Measurements from ENCODE around the gene PTPRM. TPM values are rescaled to one million over a fixed set of nuclear protein-coding genes. Genes with fewer than 3 reads are reported as not detected.

The PTPRM gene
- total RNA-seq, 1 experiment from 2014 or later = 100.0 TPM

DNA sequence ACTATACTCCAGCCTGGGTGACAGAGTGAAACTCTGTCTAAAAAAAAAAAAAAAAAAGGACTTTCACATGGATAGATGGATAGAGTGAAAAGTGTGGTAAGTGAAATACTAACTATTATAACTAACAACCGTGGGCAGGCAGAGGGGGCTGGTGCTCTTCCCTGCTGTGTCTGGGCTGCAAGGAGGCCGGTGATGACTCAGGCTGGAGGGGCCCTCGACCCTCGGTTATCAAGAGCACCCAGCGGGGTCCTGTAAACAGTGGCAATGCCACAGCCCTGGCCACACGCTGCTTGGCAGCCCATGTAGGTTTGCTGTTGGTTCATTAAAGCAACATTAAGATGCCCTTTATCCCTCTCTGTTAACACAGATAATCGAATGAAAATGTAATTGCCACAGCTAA is 857.4 kb downstream of the PTPRM start:
- ChIA-PET CTCF (no interaction called here), POLR2A (no interaction called here)
- Histone ChIP-seq H3K9me3 (no peaks in the 10 kb centered on the region), H3K4me3 (ENCODE audit: low read depth, low read length) (no peak overlapping the region), H3K27me3 (replicated peaks; ENCODE audit: control insufficient read depth, insufficient read depth, low read length) (no peaks in the 10 kb centered on the region), H3K4me1 (no peaks in the 10 kb centered on the region), H3K36me3 (ENCODE audit: control insufficient read depth, insufficient read depth, low read length) (no peaks in the 10 kb centered on the region)
- intact Hi-C loops (cut with micrococcal nuclease; ENCODE audit: unreplicated experiment) = no loop called here
- BruUV-seq (replicated peaks) = no TSS peak
- no peaks in the 10 kb centered on the region for H3K27me3 Mint-ChIP-seq (ENCODE audit: insufficient read depth, unreplicated experiment)
- no peaks in the 10 kb centered on the region for H3K4me1 Mint-ChIP-seq (ENCODE audit: low read depth, unreplicated experiment)
- no peaks in the 10 kb centered on the region for H3K36me3 Mint-ChIP-seq (ENCODE audit: insufficient read depth, unreplicated experiment)
- no peak for DNase-seq
- no peak overlapping the region for H3K4me3 Mint-ChIP-seq (ENCODE audit: unreplicated experiment)
- H3K9me3 Mint-ChIP-seq (ENCODE audit: unreplicated experiment) = no peaks in the 10 kb centered on the region
- TF ChIP-seq, protein P1, sequence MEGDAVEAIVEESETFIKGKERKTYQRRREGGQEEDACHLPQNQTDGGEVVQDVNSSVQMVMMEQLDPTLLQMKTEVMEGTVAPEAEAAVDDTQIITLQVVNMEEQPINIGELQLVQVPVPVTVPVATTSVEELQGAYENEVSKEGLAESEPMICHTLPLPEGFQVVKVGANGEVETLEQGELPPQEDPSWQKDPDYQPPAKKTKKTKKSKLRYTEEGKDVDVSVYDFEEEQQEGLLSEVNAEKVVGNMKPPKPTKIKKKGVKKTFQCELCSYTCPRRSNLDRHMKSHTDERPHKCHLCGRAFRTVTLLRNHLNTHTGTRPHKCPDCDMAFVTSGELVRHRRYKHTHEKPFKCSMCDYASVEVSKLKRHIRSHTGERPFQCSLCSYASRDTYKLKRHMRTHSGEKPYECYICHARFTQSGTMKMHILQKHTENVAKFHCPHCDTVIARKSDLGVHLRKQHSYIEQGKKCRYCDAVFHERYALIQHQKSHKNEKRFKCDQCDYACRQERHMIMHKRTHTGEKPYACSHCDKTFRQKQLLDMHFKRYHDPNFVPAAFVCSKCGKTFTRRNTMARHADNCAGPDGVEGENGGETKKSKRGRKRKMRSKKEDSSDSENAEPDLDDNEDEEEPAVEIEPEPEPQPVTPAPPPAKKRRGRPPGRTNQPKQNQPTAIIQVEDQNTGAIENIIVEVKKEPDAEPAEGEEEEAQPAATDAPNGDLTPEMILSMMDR (IDR thresholded peaks at IDR 0.05; ENCODE audit: insufficient read depth in 1 of 2, low read depth in 1 of 2, low read length in 1 of 2, severe bottlenecking in 1 of 2, unreplicated experiment in 1 of 2) = no peak
- no peak overlapping the region for H3K27ac Mint-ChIP-seq (ENCODE audit: unreplicated experiment)

DNA sequence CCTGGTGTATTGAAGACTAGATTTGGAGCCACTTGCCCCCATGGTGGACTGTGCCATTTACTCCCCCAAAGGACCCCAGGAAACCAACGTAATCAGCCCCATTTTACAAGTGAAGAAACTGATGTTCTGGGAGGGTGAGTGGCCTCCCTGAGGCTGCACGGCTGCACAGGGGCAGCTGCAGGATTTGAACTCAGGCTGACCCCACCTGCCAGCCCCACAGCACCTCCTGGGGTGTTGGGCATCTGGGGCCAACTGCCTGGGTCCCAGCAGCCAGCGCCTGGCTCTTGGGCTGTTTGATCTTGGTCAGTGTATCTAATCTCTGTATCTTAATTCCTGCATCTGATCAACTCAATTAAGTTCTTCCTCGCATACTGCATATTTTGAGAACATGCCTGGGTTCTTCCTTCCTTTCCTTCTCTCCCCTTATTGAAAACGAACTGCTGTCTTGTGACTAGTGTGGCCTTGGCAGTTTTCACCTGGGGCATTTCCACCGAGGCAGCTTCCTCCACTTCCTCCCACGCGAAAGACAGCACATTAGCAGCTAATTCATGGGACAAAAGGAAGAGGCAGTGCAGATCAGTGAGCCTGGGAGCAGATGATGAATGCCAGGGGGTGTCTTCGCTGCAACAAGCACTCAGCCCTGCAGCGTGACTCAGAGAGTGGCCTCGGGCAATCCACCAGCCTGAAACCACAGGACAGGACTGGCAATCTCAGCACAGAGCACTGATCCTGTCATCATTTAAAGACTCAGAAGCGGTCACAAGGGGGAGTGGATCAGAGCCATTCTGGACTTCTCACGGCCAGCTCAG is 858.0 kb downstream of the PTPRM start:
- DNase-seq = no peak
- Histone ChIP-seq H3K4me3 (ENCODE audit: low read depth, low read length) (no peak overlapping the region), H3K4me1 (no peaks in the 10 kb centered on the region), H3K9me3 (no peaks in the 10 kb centered on the region), H3K36me3 (ENCODE audit: control insufficient read depth, insufficient read depth, low read length) (no peaks in the 10 kb centered on the region), H3K27me3 (replicated peaks; ENCODE audit: control insufficient read depth, insufficient read depth, low read length) (no peaks in the 10 kb centered on the region)
- Mint-ChIP-seq H3K27me3 (ENCODE audit: insufficient read depth, unreplicated experiment) (no peaks in the 10 kb centered on the region), H3K4me3 (ENCODE audit: unreplicated experiment) (no peak overlapping the region), H3K9me3 (ENCODE audit: unreplicated experiment) (no peaks in the 10 kb centered on the region), H3K4me1 (ENCODE audit: low read depth, unreplicated experiment) (no peaks in the 10 kb centered on the region), H3K27ac (ENCODE audit: unreplicated experiment) (no peak overlapping the region), H3K36me3 (ENCODE audit: insufficient read depth, unreplicated experiment) (no peaks in the 10 kb centered on the region)
- intact Hi-C loops (cut with micrococcal nuclease; ENCODE audit: unreplicated experiment) = loop anchor here (5.0 kb wide), 1 partner anchor 57 kb away; no protein-coding TSS in a partner anchor
- POLR2A ChIA-PET = no interaction called here
- CTCF ChIA-PET = interaction anchor here (1.0 kb wide), 1 partner anchor 55 kb away, joined by 3 read pairs; no protein-coding TSS in a partner anchor
- no TSS peak for BruUV-seq (replicated peaks)
- TF ChIP-seq, protein P1 (IDR thresholded peaks at IDR 0.05; ENCODE audit: insufficient read depth in 1 of 2, low read depth in 1 of 2, low read length in 1 of 2, severe bottlenecking in 1 of 2, unreplicated experiment in 1 of 2) = no peak

DNA sequence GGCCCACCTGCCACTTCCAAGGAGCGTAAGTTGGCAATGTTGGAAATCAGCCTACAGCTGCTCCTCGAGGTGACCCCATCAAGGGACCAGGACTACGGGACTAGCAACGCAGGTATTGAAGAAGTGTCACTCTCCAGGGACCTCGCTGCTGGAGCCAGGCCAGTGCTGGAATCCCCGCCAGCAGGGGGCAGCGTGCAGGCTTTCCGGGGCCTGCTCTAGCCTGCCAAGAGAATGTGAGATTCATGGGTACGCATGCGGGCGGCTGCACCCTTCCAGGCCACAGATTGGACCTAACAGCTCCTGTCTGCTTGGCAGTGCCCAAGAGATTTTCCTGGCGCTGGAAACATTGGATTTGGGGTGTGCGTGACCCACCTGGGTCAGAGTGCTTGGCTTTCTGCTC is 859.3 kb downstream of the PTPRM start:
- intact Hi-C loops (cut with micrococcal nuclease; ENCODE audit: unreplicated experiment) = loop anchor here (5.0 kb wide), 1 partner anchor 56 kb away; no protein-coding TSS in a partner anchor
- Mint-ChIP-seq H3K36me3 (ENCODE audit: insufficient read depth, unreplicated experiment) (no peaks in the 10 kb centered on the region), H3K4me3 (ENCODE audit: unreplicated experiment) (no peak overlapping the region), H3K27me3 (ENCODE audit: insufficient read depth, unreplicated experiment) (no peaks in the 10 kb centered on the region), H3K9me3 (ENCODE audit: unreplicated experiment) (no peaks in the 10 kb centered on the region), H3K4me1 (ENCODE audit: low read depth, unreplicated experiment) (no peaks in the 10 kb centered on the region), H3K27ac (ENCODE audit: unreplicated experiment) (no peak overlapping the region)
- no peaks in the 10 kb centered on the region for H3K36me3 ChIP-seq (ENCODE audit: control insufficient read depth, insufficient read depth, low read length)
- TF ChIP-seq, protein P1 (IDR thresholded peaks at IDR 0.05; ENCODE audit: insufficient read depth in 1 of 2, low read depth in 1 of 2, low read length in 1 of 2, severe bottlenecking in 1 of 2, unreplicated experiment in 1 of 2) = peak; percentile 45 to 52
- DNase-seq = peak in 1 of 2 experiments; percentile 53
- no peaks in the 10 kb centered on the region for H3K4me1 ChIP-seq
- no peaks in the 10 kb centered on the region for H3K9me3 ChIP-seq
- POLR2A ChIA-PET = no interaction called here
- BruUV-seq (replicated peaks) = no TSS peak
- H3K27me3 ChIP-seq (replicated peaks; ENCODE audit: control insufficient read depth, insufficient read depth, low read length) = no peaks in the 10 kb centered on the region
- CTCF ChIA-PET = interaction anchor here (1.0 kb wide), 1 partner anchor 54 kb away, joined by 3 read pairs; no protein-coding TSS in a partner anchor
- no peak overlapping the region for H3K4me3 ChIP-seq (ENCODE audit: low read depth, low read length)

All from Caco-2 (cell line).